Colonic mucosa (tissue), 4 donors: Measurements from ENCODE around the gene MAD1L1. TPM values are rescaled to one million over a fixed set of nuclear protein-coding genes. Genes with fewer than 3 reads are reported as not detected.

Source experiments
- DNase-seq: peaks from one replicate; pipeline ENCODE4 v3.0.0-alpha.2; 2020
- H3K27ac ChIP-seq: fragments of 200-600 bp; one replicate; pipeline ENCODE4 v1.8.0; 2021
- H3K27me3 ChIP-seq: fragments of 200-600 bp; one replicate; pipeline ENCODE4 v1.8.0; 2021
- H3K36me3 ChIP-seq: fragments of 200-600 bp; one replicate; pipeline ENCODE4 v1.8.0; 2021
- H3K4me1 ChIP-seq: fragments of 200-600 bp; one replicate; pipeline ENCODE4 v1.8.0; 2021; ENCODE audit warnings: mild to moderate bottlenecking
- H3K4me3 ChIP-seq: fragments of 200-600 bp; one replicate; pipeline ENCODE4 v1.8.0; 2021
- H3K9ac ChIP-seq, 2 donors: one replicate each; pipeline ENCODE4 v1.7.0; 2013; ENCODE audit warnings: control low read depth in 2 of 2, low read depth in 2 of 2, low read length in 2 of 2
- H3K9me3 ChIP-seq: fragments of 200-600 bp; one replicate; pipeline ENCODE4 v1.8.0; 2021
- intact Hi-C: fragments of 100-400 bp; cut with DNase I; formaldehyde crosslinking; loops from one replicate; pipeline ENCODE4 v1.14.1; 2022
- total RNA-seq, 2 donors: library from RNA; stranded (reverse); fragmentation: NEBNext Ultra II Directional in 1 of 2; extraction: Animal tissue kit (Norgen Biotek cat#: 25700) in 1 of 2; gene quantifications; one replicate each; pipeline ENCODE4 v1.2.1, GENCODE V29; 2021
- TF ChIP-seq, protein P1 (sequence below): fragments of 200-600 bp; IDR thresholded peaks from one replicate; pipeline ENCODE4 v1.8.0; 2022; ENCODE audit warnings: antibody characterized with exemption, mild to moderate bottlenecking
- donor health status: healthy.
- donor health status: DM: no; HTN: no; CAD: no.
- donor health status: DM: no; HTN: no; CAD: no.

Gene MAD1L1
- total RNA-seq, 2 donors from 2014 or later, result 18.2 to 47.0 TPM

GRCh38 chr7:1856161-1856887 lies 376.4 kb downstream of the MAD1L1 start:
- Histone ChIP-seq H3K9ac (no peak overlapping the region), H3K36me3 (no peaks in the 10 kb centered on the region), H3K27me3 (no peaks in the 10 kb centered on the region), H3K4me1 (no peaks in the 10 kb centered on the region), H3K9me3 (no peaks in the 10 kb centered on the region), H3K4me3 (no peak overlapping the region), H3K27ac (no peak overlapping the region)
- DNase-seq, result no peak
- intact Hi-C loops, result no loop called here
- TF ChIP-seq, protein P1, sequence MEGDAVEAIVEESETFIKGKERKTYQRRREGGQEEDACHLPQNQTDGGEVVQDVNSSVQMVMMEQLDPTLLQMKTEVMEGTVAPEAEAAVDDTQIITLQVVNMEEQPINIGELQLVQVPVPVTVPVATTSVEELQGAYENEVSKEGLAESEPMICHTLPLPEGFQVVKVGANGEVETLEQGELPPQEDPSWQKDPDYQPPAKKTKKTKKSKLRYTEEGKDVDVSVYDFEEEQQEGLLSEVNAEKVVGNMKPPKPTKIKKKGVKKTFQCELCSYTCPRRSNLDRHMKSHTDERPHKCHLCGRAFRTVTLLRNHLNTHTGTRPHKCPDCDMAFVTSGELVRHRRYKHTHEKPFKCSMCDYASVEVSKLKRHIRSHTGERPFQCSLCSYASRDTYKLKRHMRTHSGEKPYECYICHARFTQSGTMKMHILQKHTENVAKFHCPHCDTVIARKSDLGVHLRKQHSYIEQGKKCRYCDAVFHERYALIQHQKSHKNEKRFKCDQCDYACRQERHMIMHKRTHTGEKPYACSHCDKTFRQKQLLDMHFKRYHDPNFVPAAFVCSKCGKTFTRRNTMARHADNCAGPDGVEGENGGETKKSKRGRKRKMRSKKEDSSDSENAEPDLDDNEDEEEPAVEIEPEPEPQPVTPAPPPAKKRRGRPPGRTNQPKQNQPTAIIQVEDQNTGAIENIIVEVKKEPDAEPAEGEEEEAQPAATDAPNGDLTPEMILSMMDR, result no peak

DNA sequence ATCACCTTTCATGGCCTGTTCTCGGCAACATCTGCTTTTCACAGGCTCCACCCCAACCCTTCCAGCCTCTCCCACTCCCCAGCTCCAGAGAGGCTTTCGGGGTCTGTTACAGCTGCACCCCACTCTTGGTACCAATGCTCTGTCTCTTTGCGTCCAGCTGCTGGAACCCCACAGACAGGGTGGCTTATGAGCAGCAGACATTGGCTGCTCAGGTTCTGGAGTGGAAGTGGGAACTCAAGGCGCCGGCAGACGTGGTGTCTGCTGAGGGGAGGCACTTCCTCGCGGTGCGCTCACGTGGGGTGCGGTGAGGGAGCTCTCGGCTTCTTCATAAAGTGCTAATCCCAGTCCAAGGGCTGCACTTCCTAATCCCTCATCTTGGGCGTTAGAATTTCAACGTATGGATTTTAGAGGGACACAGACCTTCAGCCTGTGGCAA lies 377.0 kb downstream of the MAD1L1 start:
- H3K27ac ChIP-seq, result no peak overlapping the region
- no peaks in the 10 kb centered on the region for H3K36me3 ChIP-seq
- no peaks in the 10 kb centered on the region for H3K27me3 ChIP-seq
- no peak for DNase-seq
- H3K4me3 ChIP-seq, result no peak overlapping the region
- TF ChIP-seq, protein P1, result no peak
- H3K4me1 ChIP-seq, result no peaks in the 10 kb centered on the region
- intact Hi-C loops, result no loop called here
- no peaks in the 10 kb centered on the region for H3K9me3 ChIP-seq
- no peak overlapping the region for H3K9ac ChIP-seq

GRCh38 chr7:1854866-1855724 lies 377.6 kb downstream of the MAD1L1 start:
- Histone ChIP-seq H3K36me3 (no peaks in the 10 kb centered on the region), H3K4me3 (no peak overlapping the region), H3K4me1 (no peaks in the 10 kb centered on the region), H3K27ac (no peak overlapping the region), H3K27me3 (no peaks in the 10 kb centered on the region), H3K9me3 (no peaks in the 10 kb centered on the region), H3K9ac (no peak overlapping the region)
- intact Hi-C loops, result no loop called here
- TF ChIP-seq, protein P1, result no peak
- DNase-seq, result no peak

DNA sequence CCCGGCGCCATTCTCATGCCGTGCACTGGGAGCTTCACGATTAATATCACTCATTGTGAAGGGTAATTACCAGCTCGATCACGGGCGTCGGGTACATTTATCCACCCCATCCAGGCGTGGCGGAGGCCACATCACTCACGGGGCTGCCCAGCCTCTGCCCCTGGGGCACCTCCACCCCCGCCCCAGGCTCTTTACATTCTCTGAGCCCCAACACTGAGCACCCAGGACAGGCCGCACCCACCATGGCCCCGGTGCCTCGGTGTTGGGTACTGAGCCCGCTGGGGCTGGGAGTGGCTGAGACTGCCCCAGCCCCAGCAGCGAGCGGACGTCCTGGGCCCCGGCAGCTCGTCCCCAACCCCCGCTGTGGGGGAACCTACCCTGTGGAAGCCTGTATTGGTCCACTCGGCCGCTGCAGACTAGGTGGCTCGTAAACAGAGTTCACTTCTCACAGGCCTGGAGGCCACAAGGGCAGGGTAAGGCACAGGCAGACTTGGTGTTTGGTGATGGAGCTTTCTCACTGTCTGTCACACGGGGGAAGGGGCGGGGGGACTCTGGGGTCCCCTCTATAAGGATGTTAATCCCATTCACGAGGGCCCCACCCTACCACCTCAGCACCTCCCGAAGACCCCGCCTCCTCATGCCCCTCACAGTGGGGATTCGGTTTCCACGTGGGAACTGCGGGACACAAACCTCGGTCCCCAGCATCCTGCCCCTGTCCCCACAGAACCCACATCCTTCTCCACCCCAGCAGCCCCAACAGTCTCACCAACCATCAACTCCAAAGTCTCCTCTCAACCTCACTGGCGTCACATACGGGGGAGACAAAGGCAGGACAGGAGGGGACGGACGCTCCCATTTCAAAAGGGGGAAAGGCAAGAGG lies 378.5 kb downstream of the MAD1L1 start:
- no peaks in the 10 kb centered on the region for H3K9me3 ChIP-seq
- H3K27me3 ChIP-seq, result no peaks in the 10 kb centered on the region
- H3K9ac ChIP-seq, result no peak overlapping the region
- no peak overlapping the region for H3K4me3 ChIP-seq
- no peak overlapping the region for H3K27ac ChIP-seq
- TF ChIP-seq, protein P1, result no peak
- intact Hi-C loops, result no loop called here
- H3K36me3 ChIP-seq, result no peaks in the 10 kb centered on the region
- DNase-seq, result no peak
- no peaks in the 10 kb centered on the region for H3K4me1 ChIP-seq

DNA sequence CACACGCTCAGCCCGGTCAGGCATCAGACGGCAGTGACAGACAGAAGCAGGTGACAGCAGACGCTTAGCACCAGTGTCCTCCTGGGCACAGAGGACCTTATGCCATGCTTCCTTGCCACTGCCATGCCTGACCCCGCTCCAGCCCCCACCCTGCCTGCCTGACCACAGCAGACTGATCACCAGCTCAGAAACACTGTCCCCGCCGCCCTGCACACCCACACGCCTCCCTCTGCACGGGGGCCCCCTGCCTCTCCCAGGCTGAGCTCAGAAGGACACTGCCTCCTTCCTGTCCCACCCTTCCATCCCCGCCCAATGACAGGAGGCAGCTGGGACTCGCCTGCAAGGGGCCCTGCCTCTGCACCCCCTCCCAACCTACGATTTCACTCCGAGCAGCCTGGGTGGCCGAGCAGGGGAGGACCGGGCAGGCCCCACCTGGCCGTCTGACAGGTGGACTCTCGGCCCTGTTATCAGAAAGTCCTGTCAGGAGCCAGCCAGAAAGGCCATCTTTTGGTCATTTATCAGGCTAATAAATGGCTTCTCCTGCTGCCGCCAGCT lies 379.2 kb downstream of the MAD1L1 start:
- H3K36me3 ChIP-seq, result no peaks in the 10 kb centered on the region
- intact Hi-C loops, result no loop called here
- no peak overlapping the region for H3K4me3 ChIP-seq
- H3K27me3 ChIP-seq, result no peaks in the 10 kb centered on the region
- H3K9me3 ChIP-seq, result no peaks in the 10 kb centered on the region
- H3K9ac ChIP-seq, result no peak overlapping the region
- no peak for DNase-seq
- no peaks in the 10 kb centered on the region for H3K4me1 ChIP-seq
- no peak overlapping the region for H3K27ac ChIP-seq
- TF ChIP-seq, protein P1, result no peak
